Endothelial cell of umbilical vein (primary cell): Measurements from ENCODE around the gene ANO1. TPM values are rescaled to one million over a fixed set of nuclear protein-coding genes. Genes with fewer than 3 reads are reported as not detected.

Experiments
- BruUV-seq: library from RNA; stranded (reverse); fragments of 400-500 nt; replicated peaks from 2 replicates; lab custom pipeline; 2021; lab: Mats Ljungman, UMichigan
- CTCF ChIA-PET: fragments of 300-600, 350-600 bp; sonication (Branson Sonifier 250); formaldehyde crosslinking; loops from one replicate; lab custom pipeline; 2021; ENCODE audit warnings: antibody characterized with exemption, inconsistent platforms; lab: Charles Lee
- POLR2A ChIA-PET: fragments of 300-600, 350-600 bp; sonication (Branson Sonifier 250); formaldehyde crosslinking; loops from one replicate; lab custom pipeline; 2021; ENCODE audit warnings: antibody characterized with exemption, inconsistent platforms; lab: Charles Lee
- DNase-seq: peaks from one replicate; pipeline ENCODE4 v3.0.0-alpha.2; 2011; ENCODE audit warnings: low read depth, low spot score
- FAIRE-seq: peaks from 2 replicates; lab custom pipeline; 2011; peaks lifted over from hg19 to GRCh38; lab: Jason Lieb, UNC
- H2AFZ ChIP-seq: 2 replicates; pipeline ENCODE4 v1.6.0; 2012; ENCODE audit warnings: low read depth, low read length, control low read depth, inconsistent platforms
- H3K27ac ChIP-seq: 2 replicates; pipeline ENCODE4 v1.5.1; 2011; ENCODE audit warnings: low read depth, mild to moderate bottlenecking, control low read depth, low read length, moderate library complexity; ENCODE audit not compliant: insufficient read depth
- H3K27me3 ChIP-seq, 2 experiments: 2 replicates each; pipeline versions ENCODE4 v1.6.0 to v1.6.1; 2011; ENCODE audit warnings: low read length in 2 of 2, mixed read lengths in 1 of 2; ENCODE audit not compliant: control insufficient read depth in 2 of 2, insufficient read depth in 2 of 2
- H3K36me3 ChIP-seq, 2 experiments: 2 replicates in 1 of 2; 3 replicates in 1 of 2; pipeline ENCODE4 v1.5.1; 2011; ENCODE audit warnings: low read length in 2 of 2, mild to moderate bottlenecking in 1 of 2, moderate library complexity in 1 of 2; ENCODE audit not compliant: control insufficient read depth in 2 of 2, insufficient read depth in 2 of 2; ENCODE audit errors: extremely low read depth in 1 of 2
- H3K4me1 ChIP-seq: 3 replicates; pipeline ENCODE4 v1.5.1; 2011; ENCODE audit warnings: mild to moderate bottlenecking, low read length; ENCODE audit not compliant: control insufficient read depth, insufficient read depth; ENCODE audit errors: extremely low read depth
- H3K4me2 ChIP-seq: 2 replicates; pipeline ENCODE4 v1.6.1; 2011; ENCODE audit warnings: low read length, control low read depth, mixed read lengths; ENCODE audit not compliant: insufficient read depth
- H3K4me3 ChIP-seq, 3 experiments: fragments of 200-600 bp in 1 of 3; sonication (generic), shearing (Covaris generic) in 1 of 3; replicated peaks in 1 of 3; 2 replicates each; pipeline ENCODE4 v1.5.1; 2011 to 2016; ENCODE audit warnings: control low read depth in 3 of 3, low read length in 3 of 3, mild to moderate bottlenecking in 2 of 3, inconsistent platforms in 1 of 3, low read depth in 1 of 3, moderate library complexity in 1 of 3; ENCODE audit not compliant: insufficient read depth in 1 of 3
- H3K79me2 ChIP-seq: 2 replicates; pipeline ENCODE4 v1.6.0; 2012; ENCODE audit warnings: low read length, inconsistent platforms; ENCODE audit not compliant: control insufficient read depth, insufficient read depth
- H3K9ac ChIP-seq: replicated peaks from 2 replicates; pipeline ENCODE3; 2011; ENCODE audit warnings: low read length, control low read depth; ENCODE audit not compliant: insufficient read depth; ENCODE audit errors: extremely low read depth
- H3K9me1 ChIP-seq: replicated peaks from 3 replicates; pipeline ENCODE4 v1.6.0; 2011; ENCODE audit warnings: mild to moderate bottlenecking, low read length; ENCODE audit not compliant: control insufficient read depth, insufficient read depth; ENCODE audit errors: extremely low read depth
- H3K9me3 ChIP-seq: replicated peaks from 2 replicates; pipeline ENCODE4 v1.5.1; 2012; ENCODE audit warnings: low read length, inconsistent platforms; ENCODE audit not compliant: control insufficient read depth, insufficient read depth
- H4K20me1 ChIP-seq: replicated peaks from 2 replicates; pipeline ENCODE3; 2011; ENCODE audit warnings: mild to moderate bottlenecking, low read length; ENCODE audit not compliant: control insufficient read depth, insufficient read depth; ENCODE audit errors: extremely low read depth
- EZH2 ChIP-seq: IDR thresholded peaks from 2 replicates; pipeline ENCODE4 v1.6.1; 2012; ENCODE audit warnings: borderline replicate concordance, low read depth, mild to moderate bottlenecking, moderate library complexity, low read length, inconsistent platforms; ENCODE audit not compliant: severe bottlenecking
- FOS ChIP-seq: IDR thresholded peaks from 2 replicates; pipeline ENCODE4 v1.6.1; 2011; ENCODE audit warnings: mild to moderate bottlenecking, low read length, moderate library complexity, borderline replicate concordance; ENCODE audit not compliant: insufficient read depth
- GATA2 ChIP-seq: IDR thresholded peaks from 2 replicates; pipeline ENCODE4 v1.7.0; 2011; ENCODE audit warnings: low read depth, mild to moderate bottlenecking, moderate library complexity, mixed read lengths, low read length; ENCODE audit not compliant: insufficient read length, insufficient read depth
- JUN ChIP-seq: IDR thresholded peaks from 2 replicates; pipeline ENCODE4 v1.6.1; 2011; ENCODE audit warnings: borderline replicate concordance, low read depth; ENCODE audit not compliant: insufficient read length, insufficient read depth
- MYC ChIP-seq: IDR thresholded peaks from one replicate; pipeline ENCODE4 v1.6.1; 2011; ENCODE audit warnings: mild to moderate bottlenecking, low read depth, low read length
- POLR2A ChIP-seq: IDR thresholded peaks from 2 replicates; pipeline ENCODE4 v1.6.1; 2012; ENCODE audit warnings: low read depth, mild to moderate bottlenecking, control low read depth, low read length
- POLR2AphosphoS5 ChIP-seq: IDR thresholded peaks from 2 replicates; pipeline ENCODE4 v1.6.1; 2012; ENCODE audit warnings: low read depth, mild to moderate bottlenecking, control low read depth, low read length, moderate library complexity; ENCODE audit not compliant: insufficient read depth
- dilution Hi-C: fragments of 300-500 bp; cut with MboI; formaldehyde crosslinking; loops from one replicate; pipeline ENCODE4 v1.15.0; 2019; ENCODE audit warnings: low sequenced_read_pairs; ENCODE audit not compliant: extremely low pct_ligation_motif_present
- intact Hi-C: fragments of 100-400 bp; cut with micrococcal nuclease; formaldehyde crosslinking; loops from one replicate; pipeline ENCODE4 v1.10.0; 2022
- polyA plus RNA-seq, 4 experiments: library from polyadenylated mRNA; depleted of rRNA in 3 of 4; stranded (reverse) in 3 of 4; unstranded in 1 of 4; fragments of >200 nt; gene quantifications; 2 replicates each; pipeline versions ENCODE4 v1.2.1 to v1.2.3, GENCODE V29; 2011 to 2012; ENCODE audit warnings: missing spikeins in 1 of 4
- total RNA-seq: library from RNA; stranded (reverse); gene quantifications from 2 replicates; pipeline ENCODE4 v1.2.3, GENCODE V29; 2021
- TF ChIP-seq, protein P1 (sequence below), 2 donors: IDR thresholded peaks; 1 replicate in 1 of 2; 2 replicates in 1 of 2; pipeline ENCODE4 v1.5.1; 2011; ENCODE audit warnings: low read length in 2 of 2, mild to moderate bottlenecking in 2 of 2, moderate library complexity in 2 of 2, control low read depth in 1 of 2, inconsistent platforms in 1 of 2, low read depth in 1 of 2; ENCODE audit not compliant: insufficient read depth in 1 of 2; ENCODE audit errors: extremely low read depth in 1 of 2
- TF ChIP-seq, protein P2 (sequence below): IDR thresholded peaks from 2 replicates; pipeline ENCODE4 v1.6.1; 2011; ENCODE audit not compliant: insufficient read depth, insufficient read length

ANO1 gene
- total and polyA plus RNA-seq, 2 donors (not counting 3 experiments of a cell fraction or from before 2014, with no cell fraction given) = 0.03 to 0.40 TPM

DNA sequence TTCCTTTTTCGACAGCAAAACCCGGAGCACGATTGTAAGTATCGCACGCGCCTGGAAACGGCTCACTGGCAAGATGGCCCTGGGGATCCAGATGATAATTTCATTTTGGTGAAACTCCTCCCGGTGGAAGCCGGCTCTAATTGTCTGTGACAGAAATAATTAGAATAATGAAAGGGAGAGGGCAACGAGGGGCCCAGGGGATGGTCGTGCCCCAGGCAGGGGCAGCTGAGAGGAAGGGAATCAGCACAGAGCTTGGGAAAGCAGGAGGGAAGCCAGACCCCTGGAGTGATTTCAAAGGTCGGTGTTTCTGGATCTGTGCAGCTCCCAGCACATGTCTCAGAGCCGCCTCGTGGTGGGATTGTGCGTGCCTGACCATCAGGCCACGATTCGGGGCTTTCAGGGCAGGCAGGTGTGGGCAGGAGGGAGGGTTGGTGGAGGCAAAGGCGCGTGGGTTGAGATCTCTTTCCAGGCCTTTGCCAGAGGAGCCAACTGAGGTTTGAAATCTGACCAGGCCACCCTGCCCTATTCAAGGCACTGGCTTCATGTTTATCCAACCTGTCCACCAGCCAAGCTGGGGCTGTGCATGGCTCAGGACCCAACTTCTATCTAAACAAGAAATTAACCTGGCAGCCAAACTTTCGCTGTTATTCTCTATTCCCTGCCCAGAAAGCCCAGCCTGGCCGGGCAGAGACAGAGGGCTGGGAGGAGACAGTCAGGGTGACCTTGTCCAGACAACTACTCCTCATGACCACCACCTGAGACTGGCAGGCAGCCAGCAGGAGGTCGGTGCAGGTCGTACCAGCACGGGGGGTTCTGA lies 27.8 kb downstream of the ANO1 start:
- Histone ChIP-seq H3K4me3 (no peak overlapping the region), H3K27me3 (no peaks in the 10 kb centered on the region), H3K27ac (no peak overlapping the region), H3K4me2 (no peak overlapping the region), H3K9me3 (no peaks in the 10 kb centered on the region), H3K9me1 (no peaks in the 10 kb centered on the region), H3K36me3 (no peaks in the 10 kb centered on the region), H2AFZ (no peak overlapping the region), H3K9ac (no peak overlapping the region), H3K79me2 (no peaks in the 10 kb centered on the region), H4K20me1 (no peaks in the 10 kb centered on the region), H3K4me1 (no peaks in the 10 kb centered on the region)
- ChIA-PET CTCF (no interaction called here), POLR2A (no interaction called here)
- BruUV-seq = no TSS peak
- FAIRE-seq (no peak), DNase-seq (no peak)
- TF ChIP-seq, protein P1, sequence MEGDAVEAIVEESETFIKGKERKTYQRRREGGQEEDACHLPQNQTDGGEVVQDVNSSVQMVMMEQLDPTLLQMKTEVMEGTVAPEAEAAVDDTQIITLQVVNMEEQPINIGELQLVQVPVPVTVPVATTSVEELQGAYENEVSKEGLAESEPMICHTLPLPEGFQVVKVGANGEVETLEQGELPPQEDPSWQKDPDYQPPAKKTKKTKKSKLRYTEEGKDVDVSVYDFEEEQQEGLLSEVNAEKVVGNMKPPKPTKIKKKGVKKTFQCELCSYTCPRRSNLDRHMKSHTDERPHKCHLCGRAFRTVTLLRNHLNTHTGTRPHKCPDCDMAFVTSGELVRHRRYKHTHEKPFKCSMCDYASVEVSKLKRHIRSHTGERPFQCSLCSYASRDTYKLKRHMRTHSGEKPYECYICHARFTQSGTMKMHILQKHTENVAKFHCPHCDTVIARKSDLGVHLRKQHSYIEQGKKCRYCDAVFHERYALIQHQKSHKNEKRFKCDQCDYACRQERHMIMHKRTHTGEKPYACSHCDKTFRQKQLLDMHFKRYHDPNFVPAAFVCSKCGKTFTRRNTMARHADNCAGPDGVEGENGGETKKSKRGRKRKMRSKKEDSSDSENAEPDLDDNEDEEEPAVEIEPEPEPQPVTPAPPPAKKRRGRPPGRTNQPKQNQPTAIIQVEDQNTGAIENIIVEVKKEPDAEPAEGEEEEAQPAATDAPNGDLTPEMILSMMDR (IDR thresholded peaks at IDR 0.05; ENCODE audit: extremely low read depth in 1 of 2, insufficient read depth in 1 of 2, low read depth in 1 of 2, low read length in 2 of 2) = no peak
- no peak for TF ChIP-seq JUN
- no peak for TF ChIP-seq FOS
- TF ChIP-seq POLR2A = no peak
- no peak for TF ChIP-seq GATA2
- no peak for TF ChIP-seq POLR2AphosphoS5
- TF ChIP-seq, protein P2, sequence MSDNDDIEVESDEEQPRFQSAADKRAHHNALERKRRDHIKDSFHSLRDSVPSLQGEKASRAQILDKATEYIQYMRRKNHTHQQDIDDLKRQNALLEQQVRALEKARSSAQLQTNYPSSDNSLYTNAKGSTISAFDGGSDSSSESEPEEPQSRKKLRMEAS = no peak
- TF ChIP-seq EZH2 = no peak
- no peak for TF ChIP-seq MYC
- dilution Hi-C loops (no loop called here), intact Hi-C loops (no loop called here)
